ENCODE results near the gene CLCN5. TPM values are rescaled to one million over a fixed set of nuclear protein-coding genes. Genes with fewer than 3 reads are reported as not detected.

Gene CLCN5
- total RNA-seq, 2 experiments from 2014 or later: 3.5 to 3.6 TPM

DNA sequence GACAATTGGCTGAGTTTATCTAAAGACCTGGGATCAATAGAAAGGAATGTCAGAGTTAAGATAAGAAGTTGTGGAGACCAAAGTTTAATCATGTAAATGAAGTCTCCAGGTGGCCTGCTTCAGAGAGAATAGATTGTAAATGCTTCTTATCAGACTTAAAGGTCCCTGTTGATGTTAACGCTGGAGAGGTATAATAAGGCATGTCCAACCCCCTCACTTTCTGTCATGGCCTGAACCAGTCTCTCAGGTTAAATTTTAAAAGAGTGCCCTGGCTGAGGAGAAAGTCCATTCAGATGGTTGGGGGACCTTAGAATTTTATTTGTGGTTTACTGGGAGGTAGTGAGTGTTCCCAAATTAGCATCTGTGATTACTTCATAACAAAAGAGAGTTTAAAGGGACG is 191.7 kb downstream of the CLCN5 start:
- Mint-ChIP-seq H3K27ac (no peak overlapping the region), H3K4me3 (no peak overlapping the region), H3K36me3 (ENCODE audit: low read depth) (no peaks in the 10 kb centered on the region), H3K9me3 (no peaks in the 10 kb centered on the region), H3K4me1 (no peaks in the 10 kb centered on the region), H3K27me3 (no peaks in the 10 kb centered on the region)
- POLR2A ChIA-PET: no interaction called here
- DNase-seq: no peak
- CTCF ChIA-PET: no interaction called here

DNA sequence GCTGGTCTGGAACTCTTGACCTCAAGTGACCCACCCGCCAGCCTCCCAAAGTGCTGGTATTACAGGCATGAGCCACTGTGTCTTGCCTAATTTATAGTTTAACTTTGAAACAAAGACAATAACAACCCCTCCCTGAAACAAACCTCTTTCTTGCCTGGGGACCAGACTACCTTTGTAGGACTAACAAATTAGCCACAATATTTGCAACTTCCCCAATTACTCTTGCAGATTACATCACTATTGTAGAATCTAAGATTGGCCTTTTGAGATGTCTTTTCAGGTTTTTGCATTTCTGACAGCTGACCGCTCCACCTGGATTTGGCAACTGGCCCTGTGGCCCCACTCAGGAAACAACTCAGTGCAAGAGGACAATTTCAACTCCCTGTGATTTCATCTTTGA is 193.6 kb downstream of the CLCN5 start:
- H3K36me3 Mint-ChIP-seq (ENCODE audit: low read depth): no peaks in the 10 kb centered on the region
- no peak overlapping the region for H3K27ac Mint-ChIP-seq
- ChIA-PET CTCF (no interaction called here), POLR2A (no interaction called here)
- no peak overlapping the region for H3K4me3 Mint-ChIP-seq
- peaks cover 2% of the 10 kb centered on the region for H3K27me3 Mint-ChIP-seq
- no peaks in the 10 kb centered on the region for H3K4me1 Mint-ChIP-seq
- no peaks in the 10 kb centered on the region for H3K9me3 Mint-ChIP-seq
- DNase-seq: no peak

DNA sequence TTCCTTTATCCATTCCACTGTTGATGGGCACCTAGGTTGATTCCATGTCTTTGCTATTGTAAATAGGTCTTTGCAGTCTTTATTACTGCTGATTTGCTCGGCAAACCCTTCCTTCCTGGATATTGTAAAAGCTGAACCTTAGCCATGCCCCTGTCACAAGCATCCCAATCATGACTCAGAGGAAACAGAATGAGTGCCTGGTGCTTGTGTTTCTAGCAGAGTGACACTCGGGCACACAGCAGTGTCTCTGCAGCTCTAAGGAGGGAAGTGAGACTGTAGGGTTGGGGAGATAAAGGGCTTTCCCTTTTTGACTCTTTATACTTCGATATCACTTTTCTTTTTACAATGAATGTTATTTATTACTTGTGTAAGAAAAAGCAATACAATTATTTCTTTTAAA is 195.1 kb downstream of the CLCN5 start:
- Mint-ChIP-seq H3K9me3 (no peaks in the 10 kb centered on the region), H3K27ac (no peak overlapping the region), H3K27me3 (peaks cover 2% of the 10 kb centered on the region), H3K4me1 (no peaks in the 10 kb centered on the region), H3K36me3 (ENCODE audit: low read depth) (no peaks in the 10 kb centered on the region), H3K4me3 (no peak overlapping the region)
- ChIA-PET POLR2A (no interaction called here), CTCF (interaction anchor here (0.5 to 1.6 kb wide), 3 partner anchors 15 to 806 kb away, joined by 3 read pairs; no protein-coding TSS in a partner anchor)
- no peak for DNase-seq

DNA sequence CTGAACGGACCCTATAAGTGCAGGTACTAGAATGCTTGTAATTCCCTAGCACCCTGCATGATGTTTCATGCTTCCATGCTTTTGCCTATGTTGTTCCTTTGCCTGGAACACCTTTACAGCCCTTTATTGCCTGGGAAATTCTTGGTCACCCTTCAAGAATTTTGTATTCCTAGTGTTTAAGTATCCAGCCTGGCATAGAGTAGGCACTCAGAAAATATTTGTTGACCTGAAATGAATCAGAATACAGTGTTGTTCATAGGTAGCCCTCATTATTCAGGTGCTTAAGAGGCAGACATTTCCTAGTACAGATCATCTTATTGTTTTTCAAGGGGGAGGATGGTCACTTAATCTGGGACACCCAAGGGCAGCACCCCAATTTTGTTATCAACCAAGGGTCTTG is 203.1 kb downstream of the CLCN5 start:
- Mint-ChIP-seq H3K4me1 (no peaks in the 10 kb centered on the region), H3K27me3 (peaks cover 5% of the 10 kb centered on the region), H3K4me3 (no peak overlapping the region), H3K27ac (no peak overlapping the region), H3K9me3 (no peaks in the 10 kb centered on the region), H3K36me3 (ENCODE audit: low read depth) (no peaks in the 10 kb centered on the region)
- ChIA-PET POLR2A (no interaction called here), CTCF (no interaction called here)
- no peak for DNase-seq

DNA sequence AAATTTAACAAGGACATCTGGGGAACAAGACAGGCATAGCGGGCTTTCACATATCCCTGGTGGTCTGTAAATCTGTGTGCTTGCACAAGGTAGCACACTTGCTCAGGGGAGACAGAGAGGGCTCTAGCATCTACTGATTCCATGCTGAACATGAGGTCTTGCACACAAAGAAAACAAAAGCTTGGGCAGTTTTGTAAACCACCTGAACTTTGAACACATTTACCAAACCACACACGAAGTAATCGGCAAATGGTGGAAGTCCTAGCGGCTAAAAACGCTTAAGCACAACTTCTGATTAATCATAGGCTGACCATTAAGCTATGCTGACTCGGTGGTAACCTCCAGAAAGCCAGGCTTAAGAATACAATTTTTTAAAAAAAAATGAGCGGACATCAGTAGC is 225.6 kb downstream of the CLCN5 start:
- Mint-ChIP-seq H3K9me3 (no peaks in the 10 kb centered on the region), H3K36me3 (ENCODE audit: low read depth) (no peaks in the 10 kb centered on the region)
- CTCF ChIA-PET: no interaction called here

More for the DNA sequence above, 225.6 kb downstream of the CLCN5 start:
- no peak for DNase-seq
- H3K4me1 Mint-ChIP-seq: no peaks in the 10 kb centered on the region
- no peak overlapping the region for H3K27ac Mint-ChIP-seq
- H3K4me3 Mint-ChIP-seq: no peak overlapping the region
- peaks cover 4% of the 10 kb centered on the region for H3K27me3 Mint-ChIP-seq
- POLR2A ChIA-PET: no interaction called here

Small RNA genes within 50 kb of the gene (microRNA-seq; reads per million reads assigned to microRNA genes)
- 168 reads per million, percentile 75 among the genes with 10 or more reads in this experiment for gene MIR188 (ENCODE audit: borderline microRNAs expressed, borderline replicate concordance)
- 67.0 reads per million, percentile 67 among the genes with 10 or more reads in this experiment for gene MIR362 (ENCODE audit: borderline microRNAs expressed, borderline replicate concordance)
- 6.3 reads per million, percentile 33 among the genes with 10 or more reads in this experiment for gene MIR500A (ENCODE audit: borderline microRNAs expressed, borderline replicate concordance)
- gene MIR500B (ENCODE audit: borderline microRNAs expressed, borderline replicate concordance): not detected
- 48.7 reads per million, percentile 62 among the genes with 10 or more reads in this experiment for gene MIR501 (ENCODE audit: borderline microRNAs expressed, borderline replicate concordance)
- 31.2 reads per million, percentile 56 among the genes with 10 or more reads in this experiment for gene MIR502 (ENCODE audit: borderline microRNAs expressed, borderline replicate concordance)
- gene MIR532 (ENCODE audit: borderline microRNAs expressed, borderline replicate concordance): 438 reads per million, percentile 81 among the genes with 10 or more reads in this experiment
- 392 reads per million, percentile 81 among the genes with 10 or more reads in this experiment for gene MIR660 (ENCODE audit: borderline microRNAs expressed, borderline replicate concordance)

Other genes starting within 250 kb of the CLCN5 start
- not detected for gene PAGE1, start 226.6 kb upstream of the CLCN5 start, total RNA-seq
- gene PAGE4, start 93.3 kb upstream of the CLCN5 start, total RNA-seq: not detected
- gene USP27X, start 43.1 kb upstream of the CLCN5 start, total RNA-seq: 1 to 10 TPM; 2.1 to 2.4 TPM

All from activated CD4-positive, alpha-beta T cell treated with anti-CD3 and anti-CD28 coated beads, Interleukin-2, amount 10 ng/mL, durations not matched to agents 7 days and 5 days (primary cell).